ENCODE measurements around the gene HHEX. TPM values are rescaled to one million over a fixed set of nuclear protein-coding genes. Genes with fewer than 3 reads are reported as not detected.

HHEX gene
- total RNA-seq, 4 donors from 2014 or later = 6.1 to 33.2 (median 12.4) TPM

DNA sequence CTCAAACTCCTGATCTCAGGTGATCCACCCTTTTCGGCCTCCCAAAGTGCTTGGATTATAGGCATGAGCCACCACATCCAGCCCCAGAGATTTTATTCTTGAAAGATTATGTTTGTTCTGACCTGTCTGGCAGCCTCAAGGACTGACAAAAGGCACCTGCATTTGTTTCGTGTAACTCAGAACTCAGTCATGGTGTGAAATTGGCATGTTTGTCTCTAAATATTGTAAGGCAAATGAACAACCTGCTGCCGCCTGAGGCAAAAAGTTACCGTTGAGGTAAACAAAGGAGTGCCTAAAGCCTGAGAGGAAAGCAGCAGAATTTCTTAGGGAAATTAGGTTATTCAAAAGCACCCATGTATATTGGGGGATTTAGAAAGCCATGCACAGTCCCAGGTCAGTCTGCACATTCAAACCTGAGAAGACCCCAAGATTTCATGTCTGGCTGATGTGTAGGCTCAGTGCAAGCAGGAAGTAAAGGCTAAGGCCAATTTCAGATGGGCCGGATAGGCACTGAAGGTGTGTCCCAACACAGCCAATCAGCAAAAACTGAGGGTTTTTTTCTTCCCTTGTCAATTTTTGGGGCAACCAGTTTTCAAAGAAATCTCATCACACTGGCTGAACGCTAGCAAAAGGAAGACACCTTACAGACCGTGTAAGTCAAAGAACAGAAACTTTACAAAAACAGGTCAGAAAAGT is 33.3 kb upstream of the HHEX start:
- TF ChIP-seq CTCF (IDR thresholded peaks at IDR 0.05) = no peak
- TF ChIP-seq POLR2A (IDR thresholded peaks at IDR 0.05) = no peak
- intact Hi-C loops (cut with DNase I; ENCODE audit: low total_unique reads) = no loop called here

GRCh38 chr10:92657024-92657423 is 32.7 kb upstream of the HHEX start:
- no peaks in the 10 kb centered on the region for H3K4me1 ChIP-seq
- TF ChIP-seq POLR2A (IDR thresholded peaks at IDR 0.05) (no peak), CTCF (IDR thresholded peaks at IDR 0.05) (no peak)
- no peaks in the 10 kb centered on the region for H3K27me3 ChIP-seq
- H3K9me3 ChIP-seq = peaks cover 0 to 2% of the 10 kb centered on the region in 2 donors
- no peak overlapping the region for H3K27ac ChIP-seq
- intact Hi-C loops (cut with DNase I; ENCODE audit: low total_unique reads) = no loop called here
- H3K4me3 ChIP-seq = no peak overlapping the region
- no peaks in the 10 kb centered on the region for H3K36me3 ChIP-seq
- DNase-seq = no peak

More for the DNA sequence above, 33.3 kb upstream of the HHEX start:
- Histone ChIP-seq H3K9me3 (no peaks in the 10 kb centered on the region), H3K27ac (no peak overlapping the region), H3K36me3 (no peaks in the 10 kb centered on the region), H3K4me1 (no peaks in the 10 kb centered on the region), H3K27me3 (no peaks in the 10 kb centered on the region), H3K4me3 (no peak overlapping the region)
- DNase-seq = no peak

DNA sequence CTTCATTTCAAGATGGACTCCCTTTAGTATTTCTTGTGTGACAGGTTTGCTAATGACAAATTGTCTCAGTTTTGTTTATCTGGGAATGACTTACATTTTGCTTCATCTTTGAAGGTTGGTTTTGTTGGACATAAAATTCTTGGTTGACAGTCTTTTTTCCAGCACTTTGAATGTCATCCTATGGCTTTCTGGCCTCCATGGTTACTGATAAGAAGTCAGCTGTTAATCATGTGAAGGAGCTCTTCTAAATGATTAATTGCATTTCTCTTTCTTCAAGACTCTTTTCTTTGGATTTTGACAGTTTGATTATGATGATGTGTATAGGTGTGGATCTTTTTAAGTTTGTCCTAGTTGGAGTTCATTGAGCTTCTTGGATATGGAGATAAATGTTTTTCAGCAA is 26.9 kb upstream of the HHEX start:
- TF ChIP-seq POLR2A (IDR thresholded peaks at IDR 0.05) (no peak), CTCF (IDR thresholded peaks at IDR 0.05) (no peak)
- intact Hi-C loops (cut with DNase I; ENCODE audit: low total_unique reads) = no loop called here
- H3K27me3 ChIP-seq = no peaks in the 10 kb centered on the region

GRCh38 chr10:92664322-92664721 is 25.4 kb upstream of the HHEX start:
- Histone ChIP-seq H3K4me3 (no peak overlapping the region), H3K4me1 (no peaks in the 10 kb centered on the region), H3K9me3 (peaks cover 0 to 12% of the 10 kb centered on the region in 2 donors), H3K27ac (no peak overlapping the region), H3K27me3 (no peaks in the 10 kb centered on the region), H3K36me3 (no peaks in the 10 kb centered on the region)
- DNase-seq = no peak
- TF ChIP-seq POLR2A (IDR thresholded peaks at IDR 0.05) (no peak), CTCF (IDR thresholded peaks at IDR 0.05) (no peak)
- intact Hi-C loops (cut with DNase I; ENCODE audit: low total_unique reads) = no loop called here

More for the DNA sequence above, 26.9 kb upstream of the HHEX start:
- DNase-seq = no peak
- H3K4me3 ChIP-seq = no peak overlapping the region
- no peaks in the 10 kb centered on the region for H3K4me1 ChIP-seq
- H3K9me3 ChIP-seq = peaks cover 0 to 12% of the 10 kb centered on the region in 2 donors
- no peaks in the 10 kb centered on the region for H3K36me3 ChIP-seq
- H3K27ac ChIP-seq = no peak overlapping the region

DNA sequence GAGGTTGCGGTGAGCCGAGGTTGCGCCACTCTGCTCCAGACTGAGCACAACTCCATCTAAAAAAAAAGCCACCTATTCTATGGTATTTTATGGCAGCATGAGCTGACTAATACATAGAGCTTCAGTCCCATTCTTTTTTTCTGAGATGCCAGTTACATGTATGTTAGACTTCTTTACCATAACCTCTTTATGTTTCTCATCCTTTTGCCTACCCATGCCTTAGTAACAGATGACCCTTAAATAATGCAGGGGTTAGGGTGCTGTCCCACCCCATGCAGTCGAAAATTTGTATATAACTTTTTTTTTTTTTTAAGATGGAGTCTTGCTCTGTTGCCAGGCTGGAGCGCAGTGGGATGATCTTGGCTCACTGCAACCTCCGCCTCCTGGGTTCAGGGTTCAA is 22.7 kb upstream of the HHEX start:
- no peak for DNase-seq
- H3K4me1 ChIP-seq = no peaks in the 10 kb centered on the region
- H3K27me3 ChIP-seq = no peaks in the 10 kb centered on the region
- TF ChIP-seq POLR2A (IDR thresholded peaks at IDR 0.05) (no peak), CTCF (IDR thresholded peaks at IDR 0.05) (no peak)
- H3K4me3 ChIP-seq = no peak overlapping the region
- H3K9me3 ChIP-seq = peaks cover 0 to 9% of the 10 kb centered on the region in 2 donors
- no peak overlapping the region for H3K27ac ChIP-seq
- no peaks in the 10 kb centered on the region for H3K36me3 ChIP-seq
- intact Hi-C loops (cut with DNase I; ENCODE audit: low total_unique reads) = no loop called here
